Neural cell (in vitro differentiated cells): ENCODE data around the gene SMARCB1. TPM values are rescaled to one million over a fixed set of nuclear protein-coding genes. Genes with fewer than 3 reads are reported as not detected.

ENCODE experiments used
- H2AFZ ChIP-seq: fragments of 200-600, 300-800 bp; sonication (generic), shearing (Covaris generic); 2 replicates; pipeline ENCODE4 v1.6.0; 2014; ENCODE audit warnings: low read depth, mild to moderate bottlenecking, antibody characterized with exemption, low read length, moderate library complexity
- H3F3A ChIP-seq: fragments of 200-600 bp; shearing (Covaris generic); 2 replicates; pipeline ENCODE4 v1.6.1; 2016; ENCODE audit warnings: mild to moderate bottlenecking, moderate library complexity, mixed read lengths, antibody characterized with exemption, low read length; ENCODE audit not compliant: insufficient read depth, poor library complexity, severe bottlenecking
- H3K27ac ChIP-seq: fragments of 200-600, 300-800 bp; sonication (generic), shearing (Covaris generic); 2 replicates; pipeline ENCODE4 v1.5.1; 2014; ENCODE audit warnings: mild to moderate bottlenecking, low read length, moderate library complexity
- H3K27me3 ChIP-seq: fragments of 300-800, 200-600 bp; sonication (generic), shearing (Covaris generic); 2 replicates; pipeline ENCODE4 v1.6.0; 2014; ENCODE audit warnings: mild to moderate bottlenecking, low read depth, low read length, moderate library complexity; ENCODE audit not compliant: insufficient read depth
- H3K36me3 ChIP-seq: fragments of 300-800, 200-600 bp; sonication (generic), shearing (Covaris generic); 2 replicates; pipeline ENCODE4 v1.5.1; 2014; ENCODE audit warnings: mild to moderate bottlenecking, antibody characterized with exemption, low read length, moderate library complexity; ENCODE audit not compliant: insufficient read depth
- H3K4me2 ChIP-seq: fragments of 300-800, 200-600 bp; sonication (generic), shearing (Covaris generic); 2 replicates; pipeline ENCODE4 v1.6.0; 2014; ENCODE audit warnings: mild to moderate bottlenecking, low read length
- H3K4me3 ChIP-seq: fragments of 300-800, 200-600 bp; sonication (generic), shearing (Covaris generic); 2 replicates; pipeline ENCODE4 v1.5.1; 2014; ENCODE audit warnings: mild to moderate bottlenecking, low read length, moderate library complexity
- H3K79me2 ChIP-seq: fragments of 200-600 bp; shearing (Covaris generic); replicated peaks from 2 replicates; pipeline ENCODE4 v1.6.0; 2014; ENCODE audit warnings: mild to moderate bottlenecking, low read length, moderate library complexity; ENCODE audit not compliant: insufficient read depth
- H3K9ac ChIP-seq: fragments of 300-800, 200-600 bp; sonication (generic), shearing (Covaris generic); 2 replicates; pipeline ENCODE4 v1.6.1; 2016; ENCODE audit warnings: mild to moderate bottlenecking, low read length, mixed read lengths
- H3K9me2 ChIP-seq: fragments of 200-600 bp; shearing (Covaris generic); 2 replicates; pipeline ENCODE4 v1.6.1; 2016; ENCODE audit warnings: mild to moderate bottlenecking, low read length, mixed read lengths; ENCODE audit not compliant: insufficient read depth
- H3K9me3 ChIP-seq: fragments of 200-600, 300-800 bp; sonication (generic), shearing (Covaris generic); 2 replicates; pipeline ENCODE4 v1.6.1; 2016; ENCODE audit warnings: mild to moderate bottlenecking, mixed run types, low read length, moderate library complexity, mixed read lengths
- H4K20me1 ChIP-seq: fragments of 200-600 bp; shearing (Covaris generic); 2 replicates; pipeline ENCODE4 v1.6.1; 2016; ENCODE audit warnings: mild to moderate bottlenecking, mixed run types; ENCODE audit not compliant: insufficient read depth
- EP300 ChIP-seq: fragments of 450-650 bp; conservative IDR thresholded peaks from 2 replicates; pipeline ENCODE4 v1.6.1; 2014; ENCODE audit warnings: antibody characterized with exemption, mild to moderate bottlenecking, moderate library complexity; ENCODE audit not compliant: poor library complexity, severe bottlenecking
- EZH2 ChIP-seq: fragments of 200-600, 300-800 bp; shearing (Covaris generic), sonication (generic); IDR thresholded peaks from 2 replicates; pipeline ENCODE4 v1.6.1; 2014; ENCODE audit warnings: antibody characterized with exemption, low read length, borderline replicate concordance, mild to moderate bottlenecking; ENCODE audit not compliant: insufficient read depth, poor library complexity, severe bottlenecking
- MXI1 ChIP-seq: fragments of 450-650 bp; conservative IDR thresholded peaks from 2 replicates; pipeline ENCODE4 v1.6.1; 2014; ENCODE audit warnings: antibody characterized with exemption, mild to moderate bottlenecking; ENCODE audit not compliant: poor library complexity, severe bottlenecking
- POLR2AphosphoS5 ChIP-seq: IDR thresholded peaks from 2 replicates; pipeline ENCODE4 v1.6.1; 2012
- RAD21 ChIP-seq: fragments of 450-650 bp; conservative IDR thresholded peaks from 2 replicates; pipeline ENCODE4 v1.6.1; 2014; ENCODE audit warnings: antibody characterized with exemption, mild to moderate bottlenecking, moderate library complexity
- REST ChIP-seq: IDR thresholded peaks from 2 replicates; pipeline ENCODE4 v1.6.1; 2012; ENCODE audit warnings: borderline replicate concordance
- SMC3 ChIP-seq: fragments of 450-650 bp; conservative IDR thresholded peaks from 2 replicates; pipeline ENCODE4 v1.6.1; 2014; ENCODE audit warnings: antibody characterized with exemption, mild to moderate bottlenecking, moderate library complexity; ENCODE audit not compliant: poor library complexity
- TAF1 ChIP-seq: IDR thresholded peaks from 2 replicates; pipeline ENCODE4 v1.6.1; 2012; ENCODE audit warnings: low read depth
- polyA plus RNA-seq: library from polyadenylated mRNA; depleted of rRNA; stranded (reverse); fragments of >200 nt; gene quantifications from 2 replicates; pipeline ENCODE4 v1.2.3, GENCODE V29; 2014
- TF ChIP-seq, protein P1 (sequence below): fragments of 450-650 bp; IDR thresholded peaks from 2 replicates; pipeline ENCODE4 v1.5.1; 2014; ENCODE audit warnings: antibody characterized with exemption, mild to moderate bottlenecking, moderate library complexity; ENCODE audit not compliant: poor library complexity, severe bottlenecking

The SMARCB1 gene
- polyA plus RNA-seq, 1 donor from 2014 or later = 97.5 TPM

DNA sequence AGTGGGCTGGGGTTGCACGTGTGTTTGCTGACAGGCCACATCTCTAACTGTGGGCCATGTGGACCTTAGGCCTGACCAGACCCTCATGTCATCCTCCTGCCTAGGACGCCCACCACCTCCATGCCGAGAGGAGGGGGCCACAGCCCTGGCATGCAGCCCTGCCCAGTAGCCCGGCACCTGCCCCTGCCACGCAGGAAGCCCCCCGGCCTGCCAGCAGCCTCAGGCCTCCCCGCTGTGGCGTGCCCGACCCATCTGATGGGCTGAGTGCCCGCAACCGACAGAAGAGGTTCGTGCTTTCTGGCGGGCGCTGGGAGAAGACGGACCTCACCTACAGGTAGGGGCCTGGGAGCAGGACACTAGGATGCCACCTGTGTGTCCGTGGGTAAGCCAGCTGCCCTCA lies 7.7 kb upstream of the SMARCB1 start:
- H3K36me3 ChIP-seq = no peaks in the 10 kb centered on the region

GRCh38 chr22:23779731-23780130 lies 7.0 kb upstream of the SMARCB1 start:
- Histone ChIP-seq H2AFZ (no peak overlapping the region), H3K27me3 (no peaks in the 10 kb centered on the region), H3K9me2 (no peaks in the 10 kb centered on the region), H3F3A (no peaks in the 10 kb centered on the region), H3K27ac (no peak overlapping the region), H4K20me1 (no peaks in the 10 kb centered on the region), H3K9ac (no peak overlapping the region), H3K4me3 (no peak overlapping the region), H3K79me2 (no peaks in the 10 kb centered on the region), H3K36me3 (no peaks in the 10 kb centered on the region), H3K4me2 (no peak overlapping the region), H3K9me3 (no peaks in the 10 kb centered on the region)
- TF ChIP-seq EZH2 = no peak
- no peak for TF ChIP-seq TAF1
- TF ChIP-seq RAD21 = no peak
- TF ChIP-seq, protein P1, sequence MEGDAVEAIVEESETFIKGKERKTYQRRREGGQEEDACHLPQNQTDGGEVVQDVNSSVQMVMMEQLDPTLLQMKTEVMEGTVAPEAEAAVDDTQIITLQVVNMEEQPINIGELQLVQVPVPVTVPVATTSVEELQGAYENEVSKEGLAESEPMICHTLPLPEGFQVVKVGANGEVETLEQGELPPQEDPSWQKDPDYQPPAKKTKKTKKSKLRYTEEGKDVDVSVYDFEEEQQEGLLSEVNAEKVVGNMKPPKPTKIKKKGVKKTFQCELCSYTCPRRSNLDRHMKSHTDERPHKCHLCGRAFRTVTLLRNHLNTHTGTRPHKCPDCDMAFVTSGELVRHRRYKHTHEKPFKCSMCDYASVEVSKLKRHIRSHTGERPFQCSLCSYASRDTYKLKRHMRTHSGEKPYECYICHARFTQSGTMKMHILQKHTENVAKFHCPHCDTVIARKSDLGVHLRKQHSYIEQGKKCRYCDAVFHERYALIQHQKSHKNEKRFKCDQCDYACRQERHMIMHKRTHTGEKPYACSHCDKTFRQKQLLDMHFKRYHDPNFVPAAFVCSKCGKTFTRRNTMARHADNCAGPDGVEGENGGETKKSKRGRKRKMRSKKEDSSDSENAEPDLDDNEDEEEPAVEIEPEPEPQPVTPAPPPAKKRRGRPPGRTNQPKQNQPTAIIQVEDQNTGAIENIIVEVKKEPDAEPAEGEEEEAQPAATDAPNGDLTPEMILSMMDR = no peak
- no peak for TF ChIP-seq POLR2AphosphoS5
- TF ChIP-seq SMC3 = no peak
- no peak for TF ChIP-seq MXI1
- TF ChIP-seq EP300 = no peak
- no peak for TF ChIP-seq REST

More for the DNA sequence above, 7.7 kb upstream of the SMARCB1 start:
- Histone ChIP-seq H3K4me3 (no peak overlapping the region), H3K9me3 (no peaks in the 10 kb centered on the region), H3K4me2 (no peak overlapping the region), H4K20me1 (no peaks in the 10 kb centered on the region), H3F3A (no peaks in the 10 kb centered on the region), H3K9ac (no peak overlapping the region), H3K27ac (no peak overlapping the region), H3K9me2 (no peaks in the 10 kb centered on the region), H3K27me3 (no peaks in the 10 kb centered on the region), H2AFZ (no peak overlapping the region), H3K79me2 (no peaks in the 10 kb centered on the region)
- TF ChIP-seq, protein P1 = no peak
- no peak for TF ChIP-seq REST
- no peak for TF ChIP-seq POLR2AphosphoS5
- no peak for TF ChIP-seq EP300
- no peak for TF ChIP-seq RAD21
- no peak for TF ChIP-seq SMC3
